ENCODE measurements around the gene OR6M1.

OR6M1 gene

GRCh38 chr11:123773026-123773425 is 33.1 kb downstream of the OR6M1 start:
- TF ChIP-seq ELF4 (IDR thresholded peaks at IDR 0.05), result no peak
- TF ChIP-seq, protein P1, sequence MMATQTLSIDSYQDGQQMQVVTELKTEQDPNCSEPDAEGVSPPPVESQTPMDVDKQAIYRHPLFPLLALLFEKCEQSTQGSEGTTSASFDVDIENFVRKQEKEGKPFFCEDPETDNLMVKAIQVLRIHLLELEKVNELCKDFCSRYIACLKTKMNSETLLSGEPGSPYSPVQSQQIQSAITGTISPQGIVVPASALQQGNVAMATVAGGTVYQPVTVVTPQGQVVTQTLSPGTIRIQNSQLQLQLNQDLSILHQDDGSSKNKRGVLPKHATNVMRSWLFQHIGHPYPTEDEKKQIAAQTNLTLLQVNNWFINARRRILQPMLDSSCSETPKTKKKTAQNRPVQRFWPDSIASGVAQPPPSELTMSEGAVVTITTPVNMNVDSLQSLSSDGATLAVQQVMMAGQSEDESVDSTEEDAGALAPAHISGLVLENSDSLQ (IDR thresholded peaks at IDR 0.05), result no peak
- no peak for TF ChIP-seq FOXA1 (IDR thresholded peaks at IDR 0.05)
- TF ChIP-seq ARNT (IDR thresholded peaks at IDR 0.05), result no peak
- no peak for TF ChIP-seq SP1 (IDR thresholded peaks at IDR 0.05)
- no peak for TF ChIP-seq FOXK2 (IDR thresholded peaks at IDR 0.05)
- no peak for TF ChIP-seq ZNF384 (IDR thresholded peaks at IDR 0.05)
- no peak for TF ChIP-seq CTBP1 (IDR thresholded peaks at IDR 0.05; ENCODE audit: borderline replicate concordance)
- no peak for TF ChIP-seq TARDBP (IDR thresholded peaks at IDR 0.05)
- no peak for TF ChIP-seq LEF1 (IDR thresholded peaks at IDR 0.05; ENCODE audit: borderline replicate concordance)
- no peak for TF ChIP-seq BHLHE40 (IDR thresholded peaks at IDR 0.05; ENCODE audit: borderline replicate concordance)
- TF ChIP-seq NFRKB (IDR thresholded peaks at IDR 0.05), result no peak
- TF ChIP-seq FOXM1 (IDR thresholded peaks at IDR 0.05; ENCODE audit: borderline replicate concordance), result no peak
- ChIA-PET CTCF (no interaction called here), POLR2A (no interaction called here)
- DNase-seq (ENCODE audit: extremely low spot score), result no peak

DNA sequence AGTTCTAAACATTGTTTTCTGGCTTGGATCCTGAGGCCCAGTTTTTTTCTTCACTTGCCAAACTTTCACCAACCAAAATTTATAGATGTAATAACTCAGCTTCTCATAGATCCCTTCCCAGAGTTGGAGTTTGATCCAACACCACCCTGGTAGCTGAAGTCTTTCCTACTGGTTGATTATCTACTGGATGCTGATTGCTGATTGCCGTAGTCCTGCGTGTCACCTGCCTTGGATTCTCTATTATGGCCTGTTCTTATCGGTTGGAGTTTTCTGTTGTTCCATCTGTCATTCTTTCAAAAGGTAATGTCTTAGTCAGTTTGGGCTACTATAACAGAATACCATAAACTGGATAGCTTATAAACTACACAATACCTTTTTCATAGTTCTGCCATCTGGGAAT is 34.5 kb downstream of the OR6M1 start:
- POLR2A ChIA-PET, result no interaction called here
- DNase-seq (ENCODE audit: extremely low spot score), result no peak
- TF ChIP-seq BHLHE40 (IDR thresholded peaks at IDR 0.05; ENCODE audit: borderline replicate concordance), result no peak
- no peak for TF ChIP-seq ZNF384 (IDR thresholded peaks at IDR 0.05)
- no peak for TF ChIP-seq CTBP1 (IDR thresholded peaks at IDR 0.05; ENCODE audit: borderline replicate concordance)
- TF ChIP-seq NFRKB (IDR thresholded peaks at IDR 0.05), result no peak
- TF ChIP-seq HDGF (IDR thresholded peaks at IDR 0.05; ENCODE audit: borderline replicate concordance), result no peak
- TF ChIP-seq FOXK2 (IDR thresholded peaks at IDR 0.05), result no peak
- TF ChIP-seq L3MBTL2 (conservative IDR thresholded peaks at IDR 0.05), result no peak
- no peak for TF ChIP-seq FOXM1 (IDR thresholded peaks at IDR 0.05; ENCODE audit: borderline replicate concordance)
- TF ChIP-seq TARDBP (IDR thresholded peaks at IDR 0.05), result no peak
- TF ChIP-seq ARNT (IDR thresholded peaks at IDR 0.05), result no peak
- TF ChIP-seq SUZ12 (IDR thresholded peaks at IDR 0.05), result no peak
- CTCF ChIA-PET, result no interaction called here

GRCh38 chr11:123770712-123771111 is 35.4 kb downstream of the OR6M1 start:
- ChIA-PET CTCF (no interaction called here), POLR2A (no interaction called here)
- no peak for DNase-seq (ENCODE audit: extremely low spot score)
- no peak for TF ChIP-seq SP1 (IDR thresholded peaks at IDR 0.05)
- no peak for TF ChIP-seq BHLHE40 (IDR thresholded peaks at IDR 0.05; ENCODE audit: borderline replicate concordance)
- no peak for TF ChIP-seq CTBP1 (IDR thresholded peaks at IDR 0.05; ENCODE audit: borderline replicate concordance)
- no peak for TF ChIP-seq NFRKB (IDR thresholded peaks at IDR 0.05)
- TF ChIP-seq FOXK2 (IDR thresholded peaks at IDR 0.05), result no peak
- TF ChIP-seq TARDBP (IDR thresholded peaks at IDR 0.05), result no peak
- TF ChIP-seq ZNF384 (IDR thresholded peaks at IDR 0.05), result no peak
- TF ChIP-seq HDGF (IDR thresholded peaks at IDR 0.05; ENCODE audit: borderline replicate concordance), result no peak
- TF ChIP-seq L3MBTL2 (conservative IDR thresholded peaks at IDR 0.05), result no peak
- TF ChIP-seq FOXM1 (IDR thresholded peaks at IDR 0.05; ENCODE audit: borderline replicate concordance), result no peak
- TF ChIP-seq, protein P1 (IDR thresholded peaks at IDR 0.05), result no peak
- TF ChIP-seq ARNT (IDR thresholded peaks at IDR 0.05), result no peak
- TF ChIP-seq SUZ12 (IDR thresholded peaks at IDR 0.05), result no peak
- no peak for TF ChIP-seq FOXA1 (IDR thresholded peaks at IDR 0.05)
- no peak for TF ChIP-seq ELF4 (IDR thresholded peaks at IDR 0.05)
- TF ChIP-seq LEF1 (IDR thresholded peaks at IDR 0.05; ENCODE audit: borderline replicate concordance), result no peak

DNA sequence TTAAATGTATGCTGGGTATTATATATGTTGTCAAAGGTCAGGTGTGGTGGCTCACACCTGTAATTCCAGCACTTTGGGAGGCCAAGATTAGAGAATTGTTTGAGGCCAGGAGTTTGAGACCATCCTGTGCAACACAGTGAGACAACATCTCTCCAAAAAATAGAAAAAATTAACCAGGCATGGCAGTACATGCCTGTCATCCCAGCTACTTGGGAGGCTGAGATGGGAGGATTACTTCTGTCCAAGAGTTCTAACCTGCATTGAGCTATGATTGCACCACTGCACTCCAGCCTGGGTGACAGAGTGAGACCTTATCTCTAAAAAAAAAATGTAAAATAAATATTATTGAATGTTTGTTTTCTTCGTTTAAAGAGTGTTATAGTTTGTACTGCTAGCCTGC is 40.5 kb downstream of the OR6M1 start:
- ChIA-PET POLR2A (interaction anchor here (0.7 kb wide), 1 partner anchor 9 kb away, joined by 3 read pairs; no protein-coding TSS in a partner anchor), CTCF (no interaction called here)
- DNase-seq (ENCODE audit: extremely low spot score), result no peak
- TF ChIP-seq SP1 (IDR thresholded peaks at IDR 0.05) (no peak), ARNT (IDR thresholded peaks at IDR 0.05) (no peak), L3MBTL2 (conservative IDR thresholded peaks at IDR 0.05) (no peak), ELF4 (IDR thresholded peaks at IDR 0.05) (no peak), FOXK2 (IDR thresholded peaks at IDR 0.05) (no peak), SUZ12 (IDR thresholded peaks at IDR 0.05) (no peak), FOXA1 (IDR thresholded peaks at IDR 0.05) (no peak), HDGF (IDR thresholded peaks at IDR 0.05; ENCODE audit: borderline replicate concordance) (no peak), NFRKB (IDR thresholded peaks at IDR 0.05) (no peak), ZNF384 (IDR thresholded peaks at IDR 0.05) (no peak), FOXM1 (IDR thresholded peaks at IDR 0.05; ENCODE audit: borderline replicate concordance) (no peak), TARDBP (IDR thresholded peaks at IDR 0.05) (no peak), CTBP1 (IDR thresholded peaks at IDR 0.05; ENCODE audit: borderline replicate concordance) (no peak), BHLHE40 (IDR thresholded peaks at IDR 0.05; ENCODE audit: borderline replicate concordance) (no peak), LEF1 (IDR thresholded peaks at IDR 0.05; ENCODE audit: borderline replicate concordance) (no peak)
- TF ChIP-seq, protein P1 (IDR thresholded peaks at IDR 0.05), result no peak

DNA sequence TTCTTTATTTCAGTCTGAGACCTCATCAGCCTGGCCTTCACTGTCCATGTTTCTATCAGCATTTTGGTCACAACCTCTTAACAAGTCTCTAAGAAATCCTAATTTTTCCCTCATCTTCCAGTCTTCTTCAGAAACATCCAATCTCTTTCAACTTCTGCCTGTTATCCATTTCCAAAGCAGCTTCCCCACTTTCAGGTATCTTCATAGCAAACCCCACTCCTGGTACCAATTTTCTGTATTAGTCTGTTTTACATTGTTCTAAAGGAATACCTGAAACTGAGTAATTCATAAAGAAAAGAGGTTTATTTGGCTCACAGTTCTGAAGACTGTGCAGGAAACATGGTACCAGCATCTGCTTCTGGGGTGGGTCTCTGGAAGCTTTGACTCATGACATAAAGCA is 43.7 kb downstream of the OR6M1 start:
- no peak for DNase-seq (ENCODE audit: extremely low spot score)
- ChIA-PET CTCF (interaction anchor here (0.6 kb wide), 1 partner anchor 1858 kb away, joined by 3 read pairs; no protein-coding TSS in a partner anchor), POLR2A (no interaction called here)
- TF ChIP-seq ZNF384 (IDR thresholded peaks at IDR 0.05) (no peak), NFRKB (IDR thresholded peaks at IDR 0.05) (no peak), FOXA1 (IDR thresholded peaks at IDR 0.05) (no peak), TARDBP (IDR thresholded peaks at IDR 0.05) (no peak), L3MBTL2 (conservative IDR thresholded peaks at IDR 0.05) (no peak), HDGF (IDR thresholded peaks at IDR 0.05; ENCODE audit: borderline replicate concordance) (no peak), FOXM1 (IDR thresholded peaks at IDR 0.05; ENCODE audit: borderline replicate concordance) (no peak), CTBP1 (IDR thresholded peaks at IDR 0.05; ENCODE audit: borderline replicate concordance) (no peak), SP1 (IDR thresholded peaks at IDR 0.05) (no peak), LEF1 (IDR thresholded peaks at IDR 0.05; ENCODE audit: borderline replicate concordance) (no peak), BHLHE40 (IDR thresholded peaks at IDR 0.05; ENCODE audit: borderline replicate concordance) (no peak), ELF4 (IDR thresholded peaks at IDR 0.05) (no peak), FOXK2 (IDR thresholded peaks at IDR 0.05) (no peak), SUZ12 (IDR thresholded peaks at IDR 0.05) (no peak), ARNT (IDR thresholded peaks at IDR 0.05) (no peak)
- TF ChIP-seq, protein P1 (IDR thresholded peaks at IDR 0.05), result no peak

Data from HEK293T (cell line).